Measurements from ENCODE around the gene WDR43. TPM values are rescaled to one million over a fixed set of nuclear protein-coding genes. Genes with fewer than 3 reads are reported as not detected.

The WDR43 gene
- total and polyA plus RNA-seq, 9 of the 15 experiments (the other 6 are each of a cell fraction or from before 2014, with no cell fraction given), result 34.6 to 197 (median 105) TPM

GRCh38 chr2:28904802-28905457, 10.5 kb downstream of the WDR43 start:
- Histone ChIP-seq H3K4me2 (ENCODE audit: insufficient read depth, low read length) (no peak overlapping the region), H4K20me1 (replicated peaks; ENCODE audit: control insufficient read depth, insufficient read depth, low read length) (peaks cover 16% of the 10 kb centered on the region), H3K4me1 (replicated peaks in 1 of 2; ENCODE audit: control insufficient read depth in 2 of 2, insufficient read depth in 2 of 2, low read length in 2 of 2) (no peaks in the 10 kb centered on the region; a peak in 1 of 5 replicates), H3K9me1 (ENCODE audit: control insufficient read depth, insufficient read depth, low read length) (no peaks in the 10 kb centered on the region), H3K27ac (ENCODE audit: extremely low read depth, low read depth, low read length) (no peak overlapping the region), H3K27me3 (ENCODE audit: control insufficient read depth in 2 of 2, insufficient read depth in 2 of 2, low read length in 2 of 2) (no peaks in the 10 kb centered on the region), H3K9me3 (replicated peaks; ENCODE audit: control insufficient read depth, insufficient read depth, low read depth, low read length) (no peaks in the 10 kb centered on the region), H3K9ac (ENCODE audit: insufficient read depth in 1 of 2, low read depth in 2 of 2, low read length in 2 of 2) (no peak overlapping the region), H2AFZ (ENCODE audit: low read depth, low read length) (no peak overlapping the region), H3K36me3 (ENCODE audit: control insufficient read depth, insufficient read depth, low read length) (peaks cover 97% of the 10 kb centered on the region), H3K4me3 (no peak overlapping the region), H3K79me2 (ENCODE audit: control insufficient read depth, insufficient read depth, low read length) (peaks cover 99% of the 10 kb centered on the region)
- no peak for DNase-seq (ENCODE audit: extremely low read depth in 1 of 4, low spot score in 3 of 4)
- ATAC-seq, result no peak
- in situ Hi-C loops (cut with MboI), result no loop called here
- WGBS (ENCODE audit: insufficient coverage, low coverage, missing lambda C conversion rate), result 100% methylated on average over 2 of the region's 2 CpGs
- POLR2A ChIA-PET, result interaction anchor here (0.7 to 4.0 kb wide), 3 partner anchors 9 to 37 kb away, joined by 3 to 30 read pairs (median 3); partner anchors contain the start of gene WDR43
- no peak for FAIRE-seq
- TF ChIP-seq SUPT5H (IDR thresholded peaks at IDR 0.05), result peak; percentile 53
- 0 out of 2 replicates have a peak, but pooled peaks have one; percentile 26 for TF ChIP-seq POLR2A (conservative IDR thresholded peaks at IDR 0.05)
- TF ChIP-seq JUND (IDR thresholded peaks at IDR 0.05; ENCODE audit: borderline replicate concordance, low read depth, low read length), result no peak
- no peak for TF ChIP-seq JUND (tag; IDR thresholded peaks at IDR 0.05; ENCODE audit: borderline replicate concordance, low read depth, low read length)
- TF ChIP-seq POLR2B (IDR thresholded peaks at IDR 0.05; ENCODE audit: low read depth, partially characterized antibody), result peak; percentile 36
- CTCF ChIA-PET (ENCODE audit: low intra/inter-chr PET ratio), result no interaction called here
- TSS peak; percentile 2 for BruUV-seq (replicated peaks)
- intact Hi-C loops (cut with micrococcal nuclease), result no loop called here

GRCh38 chr2:28905533-28905932, 11.1 kb downstream of the WDR43 start:
- Histone ChIP-seq H3K9ac (ENCODE audit: insufficient read depth in 1 of 2, low read depth in 2 of 2, low read length in 2 of 2) (no peak overlapping the region), H3K9me1 (ENCODE audit: control insufficient read depth, insufficient read depth, low read length) (no peaks in the 10 kb centered on the region), H4K20me1 (replicated peaks; ENCODE audit: control insufficient read depth, insufficient read depth, low read length) (peaks cover 13% of the 10 kb centered on the region), H3K4me2 (ENCODE audit: insufficient read depth, low read length) (no peak overlapping the region), H3K79me2 (ENCODE audit: control insufficient read depth, insufficient read depth, low read length) (peaks cover 98% of the 10 kb centered on the region), H3K4me1 (replicated peaks in 1 of 2; ENCODE audit: control insufficient read depth in 2 of 2, insufficient read depth in 2 of 2, low read length in 2 of 2) (no peaks in the 10 kb centered on the region; a peak in 1 of 5 replicates), H3K27me3 (ENCODE audit: control insufficient read depth in 2 of 2, insufficient read depth in 2 of 2, low read length in 2 of 2) (no peaks in the 10 kb centered on the region), H3K9me3 (replicated peaks; ENCODE audit: control insufficient read depth, insufficient read depth, low read depth, low read length) (no peaks in the 10 kb centered on the region), H2AFZ (ENCODE audit: low read depth, low read length) (no peak overlapping the region), H3K4me3 (no peak overlapping the region), H3K27ac (ENCODE audit: extremely low read depth, low read depth, low read length) (no peak overlapping the region), H3K36me3 (ENCODE audit: control insufficient read depth, insufficient read depth, low read length) (peaks cover 98% of the 10 kb centered on the region)
- intact Hi-C loops (cut with micrococcal nuclease), result no loop called here
- WGBS (ENCODE audit: insufficient coverage, low coverage, missing lambda C conversion rate), result 93% methylated on average over 3 of the region's 3 CpGs
- ATAC-seq (no peak), FAIRE-seq (no peak), DNase-seq (ENCODE audit: extremely low read depth in 1 of 4, low spot score in 3 of 4) (no peak)
- CTCF ChIA-PET (ENCODE audit: low intra/inter-chr PET ratio), result no interaction called here
- in situ Hi-C loops (cut with MboI), result no loop called here
- POLR2A ChIA-PET, result interaction anchor here (1.3 to 4.0 kb wide), 2 partner anchors 10 kb away, joined by 3 to 30 read pairs; partner anchors contain the start of gene WDR43
- no peak for TF ChIP-seq CEBPG (CRISPR knock-in tag; IDR thresholded peaks at IDR 0.05)
- TF ChIP-seq CEBPG (tag; conservative IDR thresholded peaks at IDR 0.05 in 1 of 2, IDR thresholded peaks at IDR 0.05 in 1 of 2), result 0 out of 4 replicates have a peak, but pooled peaks of 1 of the 2 experiments have one; percentile 11
- TF ChIP-seq CBX2 (IDR thresholded peaks at IDR 0.05; ENCODE audit: insufficient read depth, low read length, poor library complexity, severe bottlenecking), result no peak
- BruUV-seq (replicated peaks), result no TSS peak
